H1 (cell line): ENCODE measurements around the gene IL19. TPM values are rescaled to one million over a fixed set of nuclear protein-coding genes. Genes with fewer than 3 reads are reported as not detected.

ENCODE experiments used
- CTCF ChIA-PET: fragments of 300-600 bp; sonication (Branson Sonifier 250); formaldehyde crosslinking; loops from one replicate; lab custom pipeline; 2021; ENCODE audit not compliant: partially characterized antibody; lab: Charles Lee
- POLR2A ChIA-PET: fragments of 300-600 bp; sonication (Branson Sonifier 250); formaldehyde crosslinking; loops from one replicate; lab custom pipeline; 2021; ENCODE audit warnings: inconsistent platforms; ENCODE audit not compliant: partially characterized antibody; lab: Charles Lee
- DNase-seq, 2 experiments: peaks; one replicate each; pipeline versions ENCODE4 v3.0.0 to v3.0.0-alpha.2; 2010 to 2022; ENCODE audit warnings: low spot score in 2 of 2, low read depth in 1 of 2, mixed read lengths in 1 of 2
- FAIRE-seq: peaks from 2 replicates; lab custom pipeline; 2011; peaks lifted over from hg19 to GRCh38; lab: Jason Lieb, UNC
- H2AFZ ChIP-seq: 2 replicates; pipeline ENCODE4 v1.8.1; 2012; ENCODE audit warnings: low read length, inconsistent platforms
- H2AK5ac ChIP-seq: 2 replicates; pipeline ENCODE4 v1.6.1; 2013; ENCODE audit warnings: low read depth, low read length
- H2BK120ac ChIP-seq: replicated peaks from 2 replicates; pipeline ENCODE3; 2013; ENCODE audit warnings: low read depth, low read length, inconsistent platforms
- H2BK12ac ChIP-seq: 2 replicates; pipeline ENCODE4 v1.6.1; 2013; ENCODE audit warnings: low read depth, low read length
- H2BK15ac ChIP-seq: 2 replicates; pipeline ENCODE4 v1.6.1; 2013; ENCODE audit warnings: low read length
- H2BK20ac ChIP-seq: 2 replicates; pipeline ENCODE4 v1.6.1; 2013; ENCODE audit warnings: low read length
- H2BK5ac ChIP-seq: 2 replicates; pipeline ENCODE4 v1.6.1; 2013; ENCODE audit warnings: low read depth, low read length
- H3K14ac ChIP-seq: 2 replicates; pipeline ENCODE4 v1.6.1; 2013; ENCODE audit warnings: inconsistent platforms; ENCODE audit not compliant: insufficient read length
- H3K18ac ChIP-seq: 2 replicates; pipeline ENCODE4 v1.6.1; 2013; ENCODE audit warnings: low read length; ENCODE audit errors: extremely low read depth
- H3K23ac ChIP-seq: 2 replicates; pipeline ENCODE4 v1.6.1; 2013; ENCODE audit warnings: inconsistent platforms; ENCODE audit not compliant: insufficient read length
- H3K23me2 ChIP-seq: 2 replicates; pipeline ENCODE4 v1.6.1; 2013; ENCODE audit warnings: low read depth, low read length
- H3K27ac ChIP-seq: 2 replicates; pipeline ENCODE4 v1.6.1; 2011; ENCODE audit warnings: low read depth, low read length, inconsistent platforms
- H3K27me3 ChIP-seq, 4 experiments: replicated peaks in 1 of 4; 1 replicate in 1 of 4; 2 replicates in 3 of 4; pipeline versions ENCODE4 v1.6.1 to v1.8.1; 2011 to 2013; ENCODE audit warnings: low read length in 3 of 4, mild to moderate bottlenecking in 3 of 4, inconsistent platforms in 2 of 4, mixed read lengths in 2 of 4, moderate library complexity in 1 of 4; ENCODE audit not compliant: control insufficient read depth in 3 of 4, insufficient read depth in 3 of 4; ENCODE audit errors: extremely low read depth in 1 of 4
- H3K36me3 ChIP-seq, 4 experiments: 2 replicates each; pipeline versions ENCODE4 v1.6.1 to v1.8.1; 2011 to 2013; ENCODE audit warnings: mild to moderate bottlenecking in 4 of 4, low read length in 3 of 4, moderate library complexity in 2 of 4, control low read depth in 1 of 4, inconsistent platforms in 1 of 4; ENCODE audit not compliant: insufficient read depth in 4 of 4, control insufficient read depth in 2 of 4
- H3K4ac ChIP-seq: replicated peaks from 2 replicates; pipeline ENCODE3; 2013; ENCODE audit warnings: low read length, low read depth, mixed read lengths, inconsistent platforms; ENCODE audit not compliant: insufficient read length
- H3K4me1 ChIP-seq, 4 experiments: replicated peaks in 1 of 4; 1 replicate in 1 of 4; 2 replicates in 3 of 4; pipeline versions ENCODE4 v1.6.1 to v1.8.1; 2011 to 2013; ENCODE audit warnings: low read length in 3 of 4, inconsistent platforms in 2 of 4, mixed read lengths in 1 of 4; ENCODE audit not compliant: insufficient read depth in 4 of 4, control insufficient read depth in 3 of 4
- H3K4me2 ChIP-seq, 2 experiments: 2 replicates each; pipeline versions ENCODE4 v1.6.1 to v1.8.1; 2011 to 2013; ENCODE audit warnings: low read depth in 2 of 2, low read length in 2 of 2, control low read depth in 1 of 2, inconsistent platforms in 1 of 2, mild to moderate bottlenecking in 1 of 2; ENCODE audit not compliant: insufficient read depth in 1 of 2
- H3K4me3 ChIP-seq, 4 experiments: fragments of 200-600, 300-600 bp in 1 of 4; sonication (generic), shearing (Covaris generic), sonication (Bioruptor Twin) in 1 of 4; 2 replicates each; pipeline versions ENCODE4 v1.5.1 to v1.8.1; 2011 to 2016; ENCODE audit warnings: low read length in 4 of 4, low read depth in 3 of 4, control low read depth in 2 of 4, inconsistent platforms in 2 of 4, mild to moderate bottlenecking in 2 of 4, mixed read lengths in 1 of 4, moderate library complexity in 1 of 4; ENCODE audit not compliant: insufficient read depth in 2 of 4; ENCODE audit errors: extremely low read depth in 1 of 4
- H3K56ac ChIP-seq: replicated peaks from 2 replicates; pipeline ENCODE3; 2013; ENCODE audit warnings: low read depth, mild to moderate bottlenecking, mixed read lengths, low read length, inconsistent platforms; ENCODE audit not compliant: insufficient read length
- H3K79me1 ChIP-seq: 2 replicates; pipeline ENCODE4 v1.6.1; 2013; ENCODE audit warnings: low read depth, low read length, control low read depth
- H3K79me2 ChIP-seq, 2 experiments: 2 replicates each; pipeline versions ENCODE4 v1.6.1 to v1.8.1; 2012 to 2013; ENCODE audit warnings: low read length in 2 of 2, mild to moderate bottlenecking in 2 of 2, inconsistent platforms in 1 of 2; ENCODE audit not compliant: insufficient read depth in 2 of 2, control insufficient read depth in 1 of 2
- H3K9ac ChIP-seq, 4 experiments: replicated peaks in 1 of 4; 1 replicate in 1 of 4; 2 replicates in 3 of 4; pipeline versions ENCODE4 v1.6.1 to v1.8.1; 2011 to 2013; ENCODE audit warnings: low read depth in 3 of 4, low read length in 3 of 4, control low read depth in 2 of 4, mild to moderate bottlenecking in 2 of 4, moderate library complexity in 2 of 4, inconsistent platforms in 1 of 4; ENCODE audit errors: extremely low read depth in 1 of 4
- H3K9me3 ChIP-seq, 2 experiments: 2 replicates each; pipeline versions ENCODE4 v1.6.1 to v1.8.1; 2012 to 2013; ENCODE audit warnings: mild to moderate bottlenecking in 2 of 2, moderate library complexity in 2 of 2, control low read depth in 1 of 2, inconsistent platforms in 1 of 2, low read depth in 1 of 2, low read length in 1 of 2, mixed read lengths in 1 of 2; ENCODE audit not compliant: insufficient read depth in 2 of 2
- H4K20me1 ChIP-seq, 2 experiments: replicated peaks in 1 of 2; 2 replicates each; pipeline versions ENCODE3 to v1.8.1; 2011 to 2013; ENCODE audit warnings: inconsistent platforms in 2 of 2, low read length in 2 of 2, mild to moderate bottlenecking in 1 of 2; ENCODE audit not compliant: insufficient read depth in 2 of 2, control insufficient read depth in 1 of 2
- H4K5ac ChIP-seq: 2 replicates; pipeline ENCODE4 v1.6.1; 2013; ENCODE audit warnings: low read length, low read depth, mixed read lengths, inconsistent platforms; ENCODE audit not compliant: insufficient read length
- H4K8ac ChIP-seq: 2 replicates; pipeline ENCODE4 v1.8.0; 2013; ENCODE audit warnings: mild to moderate bottlenecking, moderate library complexity, low read length, inconsistent platforms; ENCODE audit not compliant: insufficient read depth; ENCODE audit errors: extremely low read depth
- H4K91ac ChIP-seq: replicated peaks from 2 replicates; pipeline ENCODE3; 2013; ENCODE audit warnings: low read length, mixed read lengths, inconsistent platforms; ENCODE audit not compliant: insufficient read length
- BACH1 ChIP-seq: IDR thresholded peaks from 2 replicates; pipeline ENCODE4 v1.6.1; 2012; ENCODE audit warnings: low read length, improper control_type of control experiment
- BRCA1 ChIP-seq: IDR thresholded peaks from 2 replicates; pipeline ENCODE4 v1.6.1; 2012; ENCODE audit warnings: low read depth, low read length, improper control_type of control experiment
- GTF2F1 ChIP-seq: IDR thresholded peaks from 2 replicates; pipeline ENCODE4 v1.6.1; 2012; ENCODE audit warnings: low read depth, low read length, improper control_type of control experiment, borderline replicate concordance
- HDAC2 ChIP-seq, 2 experiments: fragments of 300-600 bp in 1 of 2; sonication (generic) in 1 of 2; IDR thresholded peaks; 2 replicates each; pipeline ENCODE4 v1.6.1; 2011 to 2012; ENCODE audit warnings: low read depth in 2 of 2, low read length in 2 of 2, mild to moderate bottlenecking in 2 of 2, moderate library complexity in 2 of 2, borderline replicate concordance in 1 of 2, inconsistent platforms in 1 of 2
- NANOG ChIP-seq: IDR thresholded peaks from 2 replicates; pipeline ENCODE4 v1.6.1; 2011; ENCODE audit warnings: low read length, low read depth, mild to moderate bottlenecking, inconsistent platforms; ENCODE audit not compliant: insufficient read depth, poor library complexity, severe bottlenecking
- SP4 ChIP-seq: IDR thresholded peaks from 2 replicates; pipeline ENCODE4 v1.6.1; 2012; ENCODE audit warnings: low read length, inconsistent platforms
- SUZ12 ChIP-seq: fragments of 200-600 bp; sonication (generic); IDR thresholded peaks from 2 replicates; pipeline ENCODE4 v1.6.1; 2012; ENCODE audit warnings: mild to moderate bottlenecking, inconsistent platforms, low read length, moderate library complexity, mixed read lengths
- polyA plus RNA-seq, 7 experiments: library from polyadenylated mRNA; depleted of rRNA in 3 of 7; stranded (reverse) in 5 of 7; unstranded in 2 of 7; fragments of >200 nt in 5 of 7; fragments of 200-250 nt in 2 of 7; gene quantifications; 1 replicate in 5 of 7; 2 replicates in 1 of 7; 4 replicates in 1 of 7; pipeline versions ENCODE4 v1.2.1 to v1.2.3, GENCODE V29; 2011 to 2013; ENCODE audit warnings: missing spikeins in 2 of 7, mixed read lengths in 2 of 7
- total RNA-seq: library from RNA; stranded (reverse); fragmentation: NEBNext Ultra II Directional; extraction: Animal tissue kit (Norgen Biotek cat#: 25700); gene quantifications from 2 replicates; pipeline ENCODE4 v1.2.1, GENCODE V29; 2021

The IL19 gene
- total and polyA plus RNA-seq, 2 of the 8 experiments (the other 6 are each of a cell fraction or from before 2014, with no cell fraction given): not detected

- Histone ChIP-seq H3K4me3 (no peak overlapping the region), H3K4me2 (no peak overlapping the region), H3K36me3 (no peaks in the 10 kb centered on the region), H3K18ac (no peak overlapping the region), H2AFZ (no peak overlapping the region), H4K91ac (no peak overlapping the region), H2BK12ac (no peak overlapping the region), H3K79me2 (no peaks in the 10 kb centered on the region), H2BK15ac (no peak overlapping the region), H2BK5ac (no peak overlapping the region), H3K9me3 (no peaks in the 10 kb centered on the region), H4K5ac (no peak overlapping the region), H3K14ac (no peak overlapping the region), H3K27me3 (peaks cover 0 to 2% (median 0%) of the 10 kb centered on the region in 4 experiments; a peak in 1 of 7 replicates), H3K4me1 (no peaks in the 10 kb centered on the region), H3K23ac (no peak overlapping the region), H3K56ac (no peak overlapping the region), H3K4ac (no peak overlapping the region), H2BK120ac (no peak overlapping the region), H2AK5ac (no peak overlapping the region), H4K8ac (no peak overlapping the region), H3K9ac (no peak overlapping the region), H3K27ac (no peak overlapping the region), H3K79me1 (no peaks in the 10 kb centered on the region), H2BK20ac (no peak overlapping the region), H3K23me2 (no peaks in the 10 kb centered on the region), H4K20me1 (no peaks in the 10 kb centered on the region)
- ChIA-PET CTCF (interaction anchor here (0.9 to 5.7 kb wide), 11 partner anchors 8 to 114 kb away, joined by 3 to 49 read pairs (median 7); no protein-coding TSS in a partner anchor), POLR2A (no interaction called here)
- no peak for DNase-seq
- no peak for FAIRE-seq
- TF ChIP-seq BACH1 (no peak), GTF2F1 (no peak), SUZ12 (no peak), NANOG (no peak), SP4 (no peak), HDAC2 (IDR thresholded peaks at IDR 0.05; ENCODE audit: borderline replicate concordance in 1 of 2, low read depth in 2 of 2, low read length in 2 of 2) (no peak), BRCA1 (no peak)
Observed at GRCh38 chr1:206867716-206868115, 97.1 kb downstream of the IL19 start.
